GM08714 (cell line): ENCODE results near the gene HOXC10.

Source experiments
- H3K4me3 ChIP-seq: fragments of 200-500 bp; sonication (Bioruptor generic); 2 replicates; pipeline ENCODE4 v1.5.1; 2014; ENCODE audit warnings: mild to moderate bottlenecking, low read length, inconsistent platforms
- ZNF274 ChIP-seq: IDR thresholded peaks from 2 replicates; pipeline ENCODE4 v1.6.1; 2012; ENCODE audit warnings: mild to moderate bottlenecking, low read depth, low read length

HOXC10 gene

DNA sequence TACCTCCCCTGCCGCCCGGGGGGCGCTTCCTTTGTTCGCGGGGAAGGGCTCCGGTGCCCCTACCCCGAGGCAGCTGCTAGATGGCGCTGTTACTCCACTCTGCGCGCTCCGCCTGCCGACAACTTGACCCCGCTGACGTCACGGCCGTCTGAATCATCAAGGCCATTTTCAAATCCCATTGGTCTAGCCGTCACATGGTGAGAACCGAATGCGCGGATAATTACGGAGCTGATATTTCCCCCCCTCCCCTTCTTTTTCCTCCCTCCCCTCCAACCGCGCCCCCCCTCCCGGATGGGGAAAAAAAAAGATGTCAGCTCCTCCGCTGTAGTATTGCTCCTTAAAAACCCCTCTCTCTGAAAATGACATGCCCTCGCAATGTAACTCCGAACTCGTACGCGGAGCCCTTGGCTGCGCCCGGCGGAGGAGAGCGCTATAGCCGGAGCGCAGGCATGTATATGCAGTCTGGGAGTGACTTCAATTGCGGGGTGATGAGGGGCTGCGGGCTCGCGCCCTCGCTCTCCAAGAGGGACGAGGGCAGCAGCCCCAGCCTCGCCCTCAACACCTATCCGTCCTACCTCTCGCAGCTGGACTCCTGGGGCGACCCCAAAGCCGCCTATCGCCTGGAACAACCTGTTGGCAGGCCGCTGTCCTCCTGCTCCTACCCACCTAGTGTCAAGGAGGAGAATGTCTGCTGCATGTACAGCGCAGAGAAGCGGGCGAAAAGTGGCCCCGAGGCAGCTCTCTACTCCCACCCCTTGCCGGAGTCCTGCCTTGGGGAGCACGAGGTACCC is at the start of gene HOXC10:
HOXC10 (plus strand) TSS at position 246 of the 791 bp plus-strand sequence; CDS start at position 360, 114 bp downstream.
- no peak within 1 kb of the TSS for H3K4me3 ChIP-seq
- no peak for TF ChIP-seq ZNF274

DNA sequence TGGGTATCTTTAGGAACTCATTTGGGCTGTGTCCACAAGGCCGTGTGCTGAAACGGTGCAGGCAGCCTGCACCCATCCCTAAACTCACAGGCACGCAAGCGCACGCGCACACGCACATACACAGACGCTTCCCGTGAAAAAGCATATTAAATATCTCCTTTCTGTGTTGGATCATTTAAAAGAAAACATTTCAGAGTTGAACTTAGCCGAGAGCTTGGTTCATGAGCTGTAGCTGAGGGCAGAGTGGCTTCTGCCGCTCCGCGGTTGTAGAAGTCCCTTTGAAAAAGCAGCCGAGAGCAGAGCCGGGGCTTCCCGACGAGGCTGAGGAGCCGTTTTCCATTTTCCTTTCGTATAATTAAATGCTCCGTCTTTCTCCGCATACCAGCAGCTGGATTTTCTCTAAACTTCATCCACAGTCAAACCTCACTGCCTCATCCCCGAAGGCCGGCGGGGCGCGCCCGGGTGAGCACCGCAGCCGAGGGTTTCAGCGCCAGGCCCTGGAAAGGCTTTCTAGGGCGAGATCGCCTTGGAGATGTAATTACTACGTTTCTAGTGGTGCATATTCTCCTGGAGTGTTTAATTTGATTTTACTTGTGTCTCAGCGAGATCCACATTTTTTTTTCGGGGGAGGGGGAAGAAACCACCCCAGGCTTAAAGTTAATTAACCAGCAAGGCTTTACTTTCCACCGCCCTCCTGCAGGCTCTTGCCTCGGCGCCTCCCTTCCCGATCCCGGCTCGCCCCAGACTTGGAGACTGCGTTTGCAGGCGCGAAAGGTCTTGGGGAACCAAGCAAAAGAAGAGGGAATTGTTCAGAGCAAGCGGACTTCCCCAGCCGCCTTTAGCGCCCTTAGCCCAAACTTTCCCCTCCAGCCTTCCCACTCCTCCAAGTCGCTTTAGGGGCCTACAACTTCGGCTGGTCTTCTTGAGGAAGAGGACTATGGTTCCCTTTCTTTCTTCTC is 49.3 kb upstream of the HOXC10 start:
- H3K4me3 ChIP-seq, result no peak overlapping the region
- no peak for TF ChIP-seq ZNF274

DNA sequence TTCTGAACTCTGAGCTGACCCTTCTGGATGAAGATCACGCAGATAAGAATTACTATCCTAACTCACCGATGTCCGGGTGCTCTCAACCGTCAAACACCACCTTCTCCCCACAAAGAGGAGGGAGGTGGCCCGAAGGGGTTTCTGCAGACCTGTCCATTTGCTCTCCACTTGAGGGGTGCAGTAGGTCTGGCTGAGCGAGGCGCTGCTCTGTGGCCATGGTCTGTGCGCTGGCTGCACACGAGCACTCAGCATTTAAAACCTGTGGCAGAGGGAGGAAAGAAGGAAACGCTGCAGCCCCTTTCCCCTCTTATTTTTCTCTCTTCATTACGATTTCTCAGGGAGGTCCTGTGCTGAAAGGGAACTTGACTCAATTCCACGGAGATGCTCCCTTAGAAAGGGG is 47.8 kb upstream of the HOXC10 start:
- no peak overlapping the region for H3K4me3 ChIP-seq
- no peak for TF ChIP-seq ZNF274

DNA sequence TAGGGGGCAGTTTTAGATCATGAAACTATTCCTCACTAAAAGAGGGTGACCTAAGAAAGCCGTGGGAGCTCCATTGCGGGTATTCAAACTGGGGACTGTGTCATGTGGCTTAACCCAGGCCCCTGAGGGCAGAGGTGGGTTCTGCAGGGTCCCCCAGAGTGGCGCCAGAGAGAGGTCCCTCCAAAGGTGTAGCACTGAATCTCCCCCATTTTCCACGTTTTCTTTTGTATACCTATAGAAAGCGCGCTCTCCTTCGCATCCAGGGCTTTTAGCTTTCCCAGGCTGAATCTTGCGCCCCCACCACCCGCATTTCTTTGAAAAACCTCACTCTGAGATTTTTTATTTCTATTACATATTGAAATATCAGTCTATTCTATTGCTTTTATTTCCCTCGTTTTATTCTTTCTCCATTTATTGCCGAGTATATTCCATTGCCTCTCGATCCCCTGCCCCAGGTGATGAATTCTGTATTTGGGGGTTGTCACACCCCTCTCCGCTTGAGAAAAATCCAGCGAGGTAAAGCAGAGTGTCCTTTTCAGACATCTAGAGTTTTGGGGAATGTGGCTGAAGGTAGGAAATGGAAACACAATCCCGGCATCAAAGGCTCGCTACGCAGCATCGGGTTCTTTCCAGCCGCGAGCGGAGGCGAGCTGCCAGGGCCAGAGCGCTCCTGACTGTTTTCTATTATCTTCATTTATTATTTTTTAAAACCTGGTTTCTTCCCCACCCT is 47.2 kb upstream of the HOXC10 start:
- no peak for TF ChIP-seq ZNF274
- H3K4me3 ChIP-seq, result no peak overlapping the region

DNA sequence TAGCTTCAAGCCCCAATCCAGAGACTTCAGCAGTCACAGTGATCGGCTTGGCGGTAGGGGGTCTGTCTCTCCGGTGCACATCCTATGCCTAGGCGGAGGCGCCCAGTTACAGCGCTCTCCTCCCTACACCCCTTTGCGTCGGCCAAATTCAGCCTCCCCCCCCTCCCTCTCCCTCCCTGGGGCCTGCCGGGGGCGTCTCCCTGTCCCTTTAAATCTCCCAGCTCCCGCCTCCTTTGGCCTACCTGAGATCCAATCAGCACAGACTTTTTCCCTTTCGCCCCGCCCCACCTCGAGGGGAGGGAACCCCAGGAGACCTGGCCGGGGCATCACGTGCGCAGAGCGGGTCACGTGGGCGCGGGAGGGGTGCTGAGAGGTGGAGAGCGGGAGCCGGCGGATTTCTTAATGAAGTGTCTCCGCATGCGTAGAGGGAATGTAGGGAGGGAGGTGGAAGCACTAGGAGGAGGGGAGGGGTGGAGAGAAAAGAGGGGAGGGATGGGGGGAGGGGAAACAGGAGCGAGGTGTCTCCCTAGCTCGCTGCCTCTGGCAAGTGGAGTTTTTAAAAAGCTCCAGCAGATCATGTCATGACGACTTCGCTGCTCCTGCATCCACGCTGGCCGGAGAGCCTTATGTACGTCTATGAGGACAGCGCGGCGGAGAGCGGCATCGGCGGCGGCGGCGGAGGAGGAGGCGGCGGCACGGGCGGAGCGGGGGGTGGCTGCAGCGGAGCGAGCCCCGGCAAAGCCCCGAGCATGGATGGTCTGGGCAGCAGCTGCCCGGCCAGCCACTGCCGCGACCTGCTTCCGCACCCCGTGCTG is 46.4 kb upstream of the HOXC10 start, which contains the start of gene HOXC13:
HOXC13 (plus strand) TSS at position 506 of the 815 bp plus-strand sequence; CDS start at position 582, 76 bp downstream.
- no peak within 1 kb of the TSS; the same call in 1 of the 2 replicates for H3K4me3 ChIP-seq
- TF ChIP-seq ZNF274, result no peak

DNA sequence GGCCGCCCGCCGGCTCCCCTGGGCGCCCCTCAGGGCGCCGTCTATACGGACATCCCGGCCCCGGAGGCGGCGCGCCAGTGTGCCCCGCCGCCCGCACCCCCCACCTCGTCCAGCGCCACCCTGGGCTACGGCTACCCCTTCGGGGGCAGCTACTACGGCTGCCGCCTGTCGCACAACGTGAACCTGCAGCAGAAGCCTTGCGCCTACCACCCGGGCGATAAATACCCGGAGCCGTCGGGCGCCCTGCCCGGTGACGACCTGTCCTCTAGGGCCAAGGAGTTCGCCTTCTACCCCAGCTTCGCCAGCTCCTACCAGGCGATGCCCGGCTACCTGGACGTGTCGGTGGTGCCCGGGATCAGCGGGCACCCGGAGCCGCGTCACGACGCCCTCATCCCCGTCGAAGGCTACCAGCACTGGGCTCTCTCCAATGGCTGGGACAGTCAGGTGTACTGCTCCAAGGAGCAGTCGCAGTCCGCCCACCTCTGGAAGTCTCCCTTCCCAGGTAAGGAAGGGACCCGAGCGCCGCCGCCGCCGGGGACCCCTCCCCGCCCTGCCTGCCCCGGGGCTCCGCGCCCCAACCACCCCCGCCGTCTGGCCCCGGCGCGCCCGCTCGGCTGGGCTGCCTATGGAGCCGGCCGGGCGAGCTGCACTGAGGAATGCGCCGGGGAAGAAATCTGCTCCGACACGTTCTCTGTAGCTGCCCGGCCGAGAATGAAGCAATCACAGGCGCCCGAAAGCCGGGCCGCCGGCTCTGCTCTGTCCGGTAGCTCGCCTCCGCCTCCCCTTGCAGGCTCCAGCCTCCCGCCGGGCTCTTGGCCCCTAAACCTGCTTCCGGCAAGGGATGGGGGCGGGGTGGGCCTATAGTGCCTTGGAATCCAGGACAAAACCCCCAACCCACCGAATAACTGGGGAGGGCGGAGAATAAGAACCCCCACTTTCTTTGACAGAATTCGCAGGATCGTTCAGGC is 45.5 kb upstream of the HOXC10 start:
- H3K4me3 ChIP-seq, result no peak overlapping the region; the same call in 1 of the 2 replicates
- no peak for TF ChIP-seq ZNF274

DNA sequence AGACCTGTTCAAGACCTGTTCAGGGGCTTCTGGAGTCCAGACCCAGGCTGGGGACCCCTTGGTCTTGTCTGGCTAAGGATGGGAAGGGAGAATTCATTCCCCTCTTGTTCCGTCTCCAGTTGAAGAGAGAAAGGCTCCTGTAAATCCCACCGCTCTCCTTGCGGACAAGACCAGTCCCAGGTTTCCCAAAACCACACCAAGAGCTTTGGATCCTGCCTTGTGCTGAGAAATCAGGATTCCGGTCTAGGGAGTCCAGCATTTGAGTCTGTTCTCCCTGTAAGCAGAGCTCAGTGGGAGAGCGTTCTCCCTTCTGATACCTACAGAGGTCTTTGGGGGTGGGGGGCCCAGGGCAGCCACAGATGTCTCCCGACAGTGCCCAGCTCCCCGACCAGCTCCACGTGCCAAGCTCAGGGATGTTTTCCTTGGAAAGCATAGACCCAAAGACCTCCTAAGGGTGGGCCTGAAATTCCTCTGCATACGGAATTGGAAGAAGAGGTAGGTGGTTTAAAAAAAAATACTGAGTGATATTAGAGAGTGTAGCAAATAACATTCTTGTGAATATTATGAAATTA is 44.4 kb upstream of the HOXC10 start:
- no peak for TF ChIP-seq ZNF274
- H3K4me3 ChIP-seq, result no peak overlapping the region

DNA sequence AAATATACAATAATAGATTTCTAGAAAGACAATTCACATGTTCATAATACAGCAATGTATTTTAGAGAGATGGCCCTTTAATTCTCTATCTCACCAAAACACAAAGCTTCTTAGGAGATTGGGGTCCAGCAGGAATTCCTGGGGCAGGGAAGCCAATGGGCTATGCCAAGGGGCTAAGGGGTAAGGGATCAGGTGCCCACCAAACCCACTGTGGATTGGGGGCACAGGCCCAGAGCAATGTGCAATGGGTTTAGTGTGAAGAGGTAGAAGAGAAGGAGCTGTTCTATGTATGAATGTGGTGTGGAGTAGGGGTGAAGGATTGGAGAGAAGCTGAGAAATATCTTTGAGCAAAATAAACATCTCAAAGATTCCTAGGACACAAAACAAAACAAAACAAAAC is 43.8 kb upstream of the HOXC10 start:
- TF ChIP-seq ZNF274, result no peak
- no peak overlapping the region for H3K4me3 ChIP-seq

DNA sequence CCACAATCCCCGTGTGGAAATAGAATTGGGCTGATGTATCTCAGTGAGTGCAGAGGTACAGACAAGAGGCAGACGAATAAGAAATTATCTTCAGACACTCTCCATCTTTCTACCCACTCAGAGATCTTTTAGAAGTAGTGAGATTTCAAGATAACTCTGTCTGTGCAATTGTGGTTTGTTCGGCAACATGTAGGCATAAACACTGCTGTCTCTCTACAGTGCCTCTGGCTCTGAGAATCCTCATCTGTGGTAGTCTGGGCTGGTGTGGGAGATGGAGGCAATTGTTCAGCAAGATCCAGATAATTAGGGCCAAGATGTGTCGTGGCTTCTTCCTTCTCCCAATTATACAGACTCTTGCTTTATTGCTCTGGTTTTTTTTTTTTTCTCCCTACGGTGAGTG is 43.2 kb upstream of the HOXC10 start:
- no peak for TF ChIP-seq ZNF274

DNA sequence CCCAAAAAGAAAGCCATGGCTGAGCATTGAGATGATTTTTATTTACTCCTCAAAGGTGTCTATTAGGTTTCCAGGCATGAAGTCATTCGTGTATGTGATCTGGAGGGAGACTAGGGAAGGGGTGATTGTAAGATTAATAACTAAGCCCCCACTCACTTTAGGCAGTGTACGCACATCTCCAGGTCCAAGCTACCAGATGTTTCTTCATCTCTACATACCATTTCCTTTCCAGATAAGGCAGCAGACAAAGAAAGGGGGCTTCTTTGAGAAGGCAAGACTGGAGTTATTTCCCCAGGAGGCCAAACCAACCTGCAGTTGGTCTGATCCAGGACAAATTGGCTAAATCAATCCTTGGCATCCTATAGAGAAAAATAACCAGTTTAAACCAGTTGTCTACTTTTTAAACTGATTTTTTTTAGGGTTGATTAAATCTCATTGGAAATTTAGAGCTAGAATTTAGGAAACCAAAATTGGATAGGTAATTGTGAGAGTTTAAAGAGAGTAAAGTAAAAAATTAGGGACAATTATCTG is 42.4 kb upstream of the HOXC10 start:
- no peak for TF ChIP-seq ZNF274
- H3K4me3 ChIP-seq, result no peak overlapping the region

More for the DNA sequence above, 43.2 kb upstream of the HOXC10 start:
- no peak overlapping the region for H3K4me3 ChIP-seq

DNA sequence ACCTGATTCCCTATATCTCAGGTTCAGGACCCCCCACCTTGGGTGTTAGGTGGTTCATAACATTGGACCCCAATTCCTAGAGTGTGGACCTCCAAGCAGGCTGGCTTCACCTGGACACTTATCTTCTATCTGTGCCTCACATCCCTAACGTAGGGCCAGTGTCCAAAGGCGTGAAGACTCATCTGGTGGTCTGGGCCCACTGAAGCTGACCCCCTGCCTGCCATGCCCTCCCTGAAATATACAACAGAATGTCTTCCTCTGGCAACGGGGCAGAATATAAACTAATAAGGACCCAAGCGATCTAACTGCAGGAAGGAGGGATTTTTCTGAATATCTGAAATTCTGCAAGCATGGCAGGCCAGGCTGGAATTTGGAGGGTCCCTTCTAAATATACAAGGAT is 40.7 kb upstream of the HOXC10 start:
- TF ChIP-seq ZNF274, result no peak
- H3K4me3 ChIP-seq, result no peak overlapping the region
